GM12801 (cell line): ENCODE results near the gene OR14I1.
"Not testable (repeated sequence)": the region's sequence is repeated elsewhere in the genome, so short reads cannot be mapped to it uniquely, and the experiment has no call there.

ENCODE experiments used
- CTCF ChIP-seq: IDR thresholded peaks from one replicate; pipeline ENCODE4 v1.5.1; 2011; ENCODE audit warnings: control low read depth; ENCODE audit not compliant: insufficient read length; ENCODE audit errors: extremely low read depth

OR14I1 gene

DNA sequence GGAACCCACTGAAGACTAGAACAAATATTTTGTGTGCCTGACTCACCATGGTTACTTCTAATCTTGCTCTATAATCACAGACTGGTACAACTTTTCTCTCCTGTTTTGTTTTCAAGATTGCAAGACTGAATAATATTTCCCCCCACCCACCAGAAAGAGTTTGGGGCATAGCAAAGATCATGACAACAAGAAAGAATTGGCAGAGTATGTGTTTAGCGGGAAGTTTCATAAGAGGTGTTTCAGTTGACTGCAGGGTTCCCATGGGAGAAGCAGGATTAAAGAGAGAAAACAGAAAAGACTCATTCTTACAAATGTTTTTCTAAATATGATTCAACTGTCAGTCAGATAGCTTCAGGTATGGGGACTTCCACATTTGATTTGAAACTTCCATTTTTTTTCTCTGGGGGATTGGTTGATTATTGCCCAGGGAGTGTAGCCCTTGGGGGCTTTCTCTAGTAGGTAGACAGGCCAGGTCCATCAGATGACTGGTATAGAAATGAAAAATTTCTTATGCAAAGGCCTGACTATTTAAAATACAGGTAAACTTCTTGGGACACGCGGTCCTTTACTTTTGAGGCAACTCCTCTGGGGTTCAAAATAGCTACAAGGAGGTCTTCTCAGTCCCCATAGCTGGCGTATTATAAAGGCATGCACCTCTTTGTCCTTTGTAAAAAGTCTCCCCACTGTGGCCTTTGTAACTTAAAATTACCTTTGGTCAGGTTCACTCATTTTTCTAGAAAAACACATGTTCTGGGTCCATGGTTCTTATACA is 13.9 kb downstream of the OR14I1 start:
- TF ChIP-seq CTCF: no peak

- no peak for TF ChIP-seq CTCF
These were observed 15.8 kb downstream of the OR14I1 start for GRCh38 chr1:248686815-248687214.

DNA sequence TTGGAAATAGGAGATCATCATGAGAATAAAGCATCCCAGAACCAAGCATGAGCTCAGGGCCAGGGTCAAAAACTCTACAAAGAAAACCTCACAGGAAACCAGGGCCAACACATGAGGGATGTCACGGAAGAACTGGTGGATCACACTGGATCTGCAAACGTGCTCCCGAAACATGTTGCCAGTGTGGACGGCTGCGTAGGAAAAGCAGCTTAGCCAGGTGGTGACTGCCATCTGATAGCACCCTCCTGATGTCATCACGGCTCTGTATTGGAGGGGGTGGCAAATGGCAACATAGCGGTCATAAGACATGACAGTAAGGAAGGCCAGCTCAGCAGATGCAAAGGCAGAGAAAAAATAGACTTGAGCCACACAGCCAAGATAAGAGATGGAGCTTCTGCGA is 20.9 kb downstream of the OR14I1 start:
- no peak for TF ChIP-seq CTCF

GRCh38 chr1:248670003-248670402 is 32.6 kb downstream of the OR14I1 start:
- no peak for TF ChIP-seq CTCF

DNA sequence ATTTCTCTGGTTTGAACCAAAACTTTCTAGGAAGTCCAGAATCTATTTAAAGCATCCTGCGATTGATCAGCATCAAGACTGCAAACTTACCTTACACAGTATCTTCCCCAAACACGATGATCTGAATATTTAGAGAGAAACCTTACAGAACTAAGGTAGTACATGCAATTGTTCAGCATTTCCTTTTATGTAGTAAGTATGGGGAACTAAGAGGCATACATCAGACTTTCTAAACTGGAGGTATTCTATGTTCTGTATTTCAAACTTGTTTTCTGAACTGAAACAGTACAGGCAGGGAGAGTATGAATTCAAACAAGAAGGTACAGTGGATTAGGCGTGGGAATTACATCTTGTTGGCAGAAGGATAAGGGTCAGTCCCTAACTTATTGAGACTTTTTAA is 47.2 kb downstream of the OR14I1 start, which contains the start of gene OR2T27:
Gene OR2T27, minus strand, starts transcription at position 175 of the 400 bp plus-strand sequence. CDS start 4,644 bp downstream, outside the sequence.
- TF ChIP-seq CTCF: not testable (repeated sequence)
